Ectodermal cell (in vitro differentiated cells): ENCODE results near the gene SEMA4B.

Experiments used
- H3K27ac ChIP-seq: 2 replicates; pipeline ENCODE4 v1.7.0; 2013; ENCODE audit warnings: mild to moderate bottlenecking, low read depth, low read length; ENCODE audit not compliant: insufficient read depth, poor library complexity, severe bottlenecking
- H3K27me3 ChIP-seq: 2 replicates; pipeline ENCODE4 v1.7.0; 2013; ENCODE audit warnings: mild to moderate bottlenecking, low read length; ENCODE audit not compliant: insufficient read depth, control insufficient read depth, poor library complexity, severe bottlenecking
- H3K36me3 ChIP-seq: one replicate; pipeline ENCODE4 v1.7.0; 2013; ENCODE audit warnings: low read length; ENCODE audit not compliant: control insufficient read depth, insufficient read depth
- H3K4me1 ChIP-seq: one replicate; pipeline ENCODE4 v1.7.0; 2013; ENCODE audit warnings: low read length; ENCODE audit not compliant: control insufficient read depth, insufficient read depth
- H3K4me3 ChIP-seq: 2 replicates; pipeline ENCODE4 v1.7.0; 2013; ENCODE audit warnings: low read depth, low read length, control low read depth; ENCODE audit not compliant: insufficient read depth
- H3K9me3 ChIP-seq: 2 replicates; pipeline ENCODE4 v1.7.0; 2013; ENCODE audit warnings: mild to moderate bottlenecking, low read length, moderate library complexity; ENCODE audit not compliant: control insufficient read depth
- WGBS, 2 experiments: methylation state at CpG; one replicate each; pipeline ENCODE4 v1.1.7; 2013; ENCODE audit warnings: missing lambda C conversion rate in 2 of 2; 5-methylcytosine and 5-hydroxymethylcytosine counted together

Gene SEMA4B

DNA sequence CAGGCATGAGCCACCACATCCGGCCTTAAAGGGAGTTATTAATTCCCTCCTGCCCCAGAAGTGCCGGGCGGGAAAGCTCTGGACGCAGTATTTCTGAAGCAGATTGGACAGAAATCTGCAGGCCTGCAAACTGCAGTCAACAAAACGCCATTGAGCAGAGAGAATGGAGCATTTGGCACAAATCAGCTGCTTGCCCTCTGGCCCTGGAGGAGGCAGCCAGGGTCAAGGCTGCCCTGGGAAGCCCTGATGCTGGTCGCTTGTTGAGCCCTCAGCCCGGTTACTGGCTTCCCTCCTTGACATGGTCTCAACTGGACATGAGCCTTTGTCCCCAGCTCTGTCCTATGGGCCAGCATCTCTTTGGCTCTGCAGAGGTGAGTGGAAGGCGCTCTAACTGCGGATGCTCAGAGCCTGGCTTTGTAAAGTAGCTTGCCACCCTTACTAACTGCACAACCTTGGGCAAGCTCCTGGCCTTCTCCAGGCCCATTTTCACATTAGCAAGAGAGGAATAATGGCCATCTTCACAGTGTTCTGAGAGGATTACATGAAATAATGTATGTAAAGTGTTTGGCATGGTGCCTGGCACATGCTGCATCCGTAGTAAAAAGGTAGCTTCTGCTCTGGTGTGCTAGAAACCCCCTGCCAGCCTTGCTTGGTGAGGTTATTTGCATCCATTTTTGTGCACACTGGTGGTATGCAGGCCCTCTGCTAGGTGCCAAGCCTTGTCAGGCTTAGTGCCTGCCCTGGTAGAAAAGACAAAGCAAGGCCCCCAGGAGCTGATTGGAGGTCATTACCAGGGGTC, 4.1 kb downstream of the SEMA4B start:
- Histone ChIP-seq H3K4me3 (no peak overlapping the region), H3K27me3 (peaks cover 6% of the 10 kb centered on the region), H3K36me3 (no peaks in the 10 kb centered on the region), H3K9me3 (no peaks in the 10 kb centered on the region), H3K4me1 (peaks cover 4% of the 10 kb centered on the region), H3K27ac (no peak overlapping the region)
- 92 to 94% methylated on average over 10 of the region's 10 CpGs for WGBS, 2 experiments

DNA sequence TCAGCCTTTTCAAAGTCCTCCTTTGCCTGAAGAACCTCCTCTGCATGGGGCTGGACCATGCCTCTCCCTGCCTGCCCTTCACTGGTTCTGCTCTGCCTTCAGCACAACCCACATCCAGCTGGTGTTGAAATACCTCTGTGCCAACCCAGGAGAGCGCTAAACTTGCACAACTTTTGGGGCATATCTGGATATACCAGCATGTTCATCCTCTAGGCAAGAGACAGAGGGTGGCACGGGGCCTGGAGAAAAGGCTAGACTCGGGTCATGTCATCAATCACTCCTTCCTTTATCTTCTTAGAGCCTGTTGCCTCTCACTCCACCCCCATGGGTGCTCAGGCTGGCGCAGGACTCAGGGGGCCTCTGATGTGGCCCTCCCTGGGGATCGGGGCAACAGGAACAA, 4.8 kb downstream of the SEMA4B start:
- WGBS, 2 experiments: 93 to 94% methylated on average over 5 of the region's 5 CpGs
- Histone ChIP-seq H3K36me3 (no peaks in the 10 kb centered on the region), H3K4me3 (no peak overlapping the region), H3K4me1 (peaks cover 4% of the 10 kb centered on the region), H3K27me3 (peaks cover 6% of the 10 kb centered on the region), H3K27ac (no peak overlapping the region), H3K9me3 (no peaks in the 10 kb centered on the region)

GRCh38 chr15:90207252-90207651, 6.1 kb downstream of the SEMA4B start:
- H3K4me3 ChIP-seq: no peak overlapping the region
- no peak overlapping the region for H3K27ac ChIP-seq
- H3K27me3 ChIP-seq: peaks cover 6% of the 10 kb centered on the region
- no peaks in the 10 kb centered on the region for H3K9me3 ChIP-seq
- 94 to 96% methylated on average over 4 to 6 of the region's 6 CpGs for WGBS, 2 experiments
- H3K4me1 ChIP-seq: peaks cover 4% of the 10 kb centered on the region
- H3K36me3 ChIP-seq: no peaks in the 10 kb centered on the region

DNA sequence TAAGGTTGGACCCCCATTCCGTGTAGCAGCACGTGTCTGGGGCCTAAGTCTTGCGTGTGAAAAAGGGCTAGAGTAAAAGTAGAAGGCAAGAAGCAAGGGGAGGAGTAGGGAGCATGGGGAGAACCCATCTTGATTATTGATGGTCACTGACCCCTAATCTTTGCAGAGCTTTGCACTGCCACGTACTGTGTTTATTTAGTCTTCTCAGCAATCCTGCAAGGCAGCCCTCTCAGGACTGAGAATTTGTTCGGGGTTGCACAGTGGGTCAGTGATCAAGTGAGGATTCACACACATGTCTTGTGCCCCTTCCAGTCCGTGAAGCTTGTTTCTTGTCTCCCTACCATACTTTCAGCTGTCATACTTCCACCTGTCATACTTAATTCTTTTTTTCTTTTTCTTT, 7.2 kb downstream of the SEMA4B start:
- Histone ChIP-seq H3K27me3 (no peaks in the 10 kb centered on the region), H3K27ac (no peak overlapping the region), H3K4me1 (no peaks in the 10 kb centered on the region), H3K9me3 (no peaks in the 10 kb centered on the region), H3K4me3 (no peak overlapping the region), H3K36me3 (no peaks in the 10 kb centered on the region)
- 92 to 96% methylated on average over 6 of the region's 6 CpGs for WGBS, 2 experiments

DNA sequence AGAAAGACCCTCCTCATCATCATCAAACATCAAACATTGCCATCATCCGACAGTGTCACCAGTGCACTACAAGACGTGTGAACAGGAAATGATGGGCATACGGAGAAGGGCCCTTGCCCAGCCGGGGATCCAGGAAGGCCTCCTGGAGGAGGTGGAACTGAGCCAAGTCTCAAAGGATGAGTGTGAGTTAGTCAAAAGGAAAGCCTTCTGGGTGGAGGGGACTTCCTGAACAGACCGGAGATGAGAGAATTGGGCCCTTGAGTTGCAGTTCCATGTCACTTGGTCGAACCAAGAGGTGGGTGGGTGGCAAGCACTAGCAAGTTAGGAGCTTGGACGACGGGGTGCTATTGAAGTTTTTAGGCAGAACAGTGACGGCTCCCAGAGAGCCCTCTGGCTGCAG, 8.5 kb downstream of the SEMA4B start:
- Histone ChIP-seq H3K27ac (no peak overlapping the region), H3K9me3 (no peaks in the 10 kb centered on the region), H3K27me3 (no peaks in the 10 kb centered on the region), H3K4me1 (no peaks in the 10 kb centered on the region), H3K36me3 (no peaks in the 10 kb centered on the region), H3K4me3 (no peak overlapping the region)
- WGBS, 2 experiments: 93 to 95% methylated on average over 9 of the region's 9 CpGs

- Histone ChIP-seq H3K36me3 (no peaks in the 10 kb centered on the region), H3K27me3 (no peaks in the 10 kb centered on the region), H3K9me3 (no peaks in the 10 kb centered on the region), H3K27ac (no peak overlapping the region), H3K4me1 (no peaks in the 10 kb centered on the region), H3K4me3 (no peak overlapping the region)
- 94 to 95% methylated on average over 8 of the region's 8 CpGs for WGBS, 2 experiments
These were observed 9.5 kb downstream of the SEMA4B start for GRCh38 chr15:90210593-90210992.

- Histone ChIP-seq H3K4me1 (no peaks in the 10 kb centered on the region), H3K27me3 (no peaks in the 10 kb centered on the region), H3K9me3 (no peaks in the 10 kb centered on the region), H3K4me3 (no peak overlapping the region), H3K27ac (no peak overlapping the region), H3K36me3 (no peaks in the 10 kb centered on the region)
- 92 to 95% methylated on average over 9 of the region's 9 CpGs for WGBS, 2 experiments
These were observed 9.9 kb downstream of the SEMA4B start for GRCh38 chr15:90211009-90211408.

GRCh38 chr15:90211440-90212143, 10.5 kb downstream of the SEMA4B start:
- Histone ChIP-seq H3K4me1 (no peaks in the 10 kb centered on the region), H3K9me3 (no peaks in the 10 kb centered on the region), H3K4me3 (no peak overlapping the region), H3K27ac (no peak overlapping the region), H3K36me3 (no peaks in the 10 kb centered on the region), H3K27me3 (no peaks in the 10 kb centered on the region)
- 81 to 84% methylated on average over 13 of the region's 13 CpGs for WGBS, 2 experiments

- Histone ChIP-seq H3K27ac (no peak overlapping the region), H3K36me3 (no peaks in the 10 kb centered on the region), H3K4me1 (no peaks in the 10 kb centered on the region), H3K4me3 (no peak overlapping the region), H3K9me3 (no peaks in the 10 kb centered on the region), H3K27me3 (no peaks in the 10 kb centered on the region)
- WGBS, 2 experiments: 93 to 94% methylated on average over 34 to 35 of the region's 35 CpGs
These were observed 11.3 kb downstream of the SEMA4B start for GRCh38 chr15:90212221-90213098.
